Body of pancreas (tissue), 4 donors: Measurements from ENCODE around the gene CCDC83.

Experiments
- CTCF ChIP-seq, 7 experiments: fragments of 450-650 bp in 4 of 7; fragments of 200-600 bp in 3 of 7; sonication (generic) in 3 of 7; IDR thresholded peaks; one replicate each; pipeline ENCODE4 v1.5.1; 2016 to 2019; ENCODE audit warnings: antibody characterized with exemption in 7 of 7
- POLR2A ChIP-seq, 3 donors: fragments of 450-650 bp; IDR thresholded peaks; one replicate each; pipeline ENCODE4 v1.6.1; 2016; ENCODE audit warnings: antibody characterized with exemption in 3 of 3, mild to moderate bottlenecking in 2 of 3

- TF ChIP-seq CTCF (IDR thresholded peaks at IDR 0.05) (no peak), POLR2A (IDR thresholded peaks at IDR 0.05) (no peak)
Measured at GRCh38 chr11:85848006-85848405, 7.2 kb upstream of the CCDC83 start.
